PFSK-1 (cell line): ENCODE measurements around the gene SPATA6.

Source experiments
- FOXP2 ChIP-seq: optimal IDR thresholded peaks from 2 replicates; pipeline ENCODE3; 2011; ENCODE audit warnings: borderline replicate concordance, control low read depth, inconsistent platforms; ENCODE audit not compliant: insufficient read depth; ENCODE audit errors: extremely low read length, extremely low read depth
- POLR2AphosphoS5 ChIP-seq: IDR thresholded peaks from 2 replicates; pipeline ENCODE4 v1.6.1; 2012; ENCODE audit warnings: low read depth, mild to moderate bottlenecking, control low read depth, low read length, moderate library complexity
- REST ChIP-seq, 2 experiments: IDR thresholded peaks; 2 replicates each; pipeline versions ENCODE4 v1.6.1 to v1.8.0; 2011 to 2012; ENCODE audit warnings: low read depth in 2 of 2, low read length in 2 of 2, control low read depth in 1 of 2, inconsistent platforms in 1 of 2, mild to moderate bottlenecking in 1 of 2, moderate library complexity in 1 of 2; ENCODE audit not compliant: insufficient read depth in 1 of 2
- TAF1 ChIP-seq: IDR thresholded peaks from 2 replicates; pipeline ENCODE4 v1.6.1; 2012; ENCODE audit warnings: low read length, control low read depth, borderline replicate concordance; ENCODE audit not compliant: insufficient read depth

DNA sequence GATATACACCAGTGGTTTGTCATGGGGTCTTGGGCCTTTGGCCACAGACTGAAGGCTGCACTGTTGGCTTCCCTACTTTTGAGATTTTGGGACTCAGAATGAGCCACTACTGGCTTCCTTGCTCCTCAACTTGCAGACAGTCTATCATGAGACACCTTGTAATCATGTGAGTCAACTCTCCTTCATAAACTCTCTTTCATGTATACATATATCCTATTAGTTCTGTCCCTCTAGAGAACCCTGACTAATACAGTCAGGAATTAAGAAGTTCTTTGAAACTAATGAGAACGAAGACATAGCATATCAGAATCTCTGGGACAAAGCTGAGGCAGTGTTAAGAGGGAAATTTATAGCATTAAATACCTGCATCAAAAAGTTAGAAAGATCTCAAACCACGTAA is 138.7 kb downstream of the SPATA6 start:
- TF ChIP-seq TAF1 (no peak), REST (IDR thresholded peaks at IDR 0.05; ENCODE audit: insufficient read depth in 1 of 2, low read depth in 2 of 2, low read length in 2 of 2) (no peak), FOXP2 (no peak), POLR2AphosphoS5 (no peak)
